GM23248 (cell line): Measurements from ENCODE around the gene PCDHB4.

Source experiments
- EZH2 ChIP-seq: fragments of 200-600 bp; sonication (generic); IDR thresholded peaks from 2 replicates; pipeline ENCODE4 v1.6.1; 2018; ENCODE audit warnings: antibody characterized with exemption, mild to moderate bottlenecking; ENCODE audit not compliant: insufficient read depth, poor library complexity, severe bottlenecking
- EZH2phosphoT487 ChIP-seq: fragments of 200-600 bp; sonication (generic); IDR thresholded peaks from 2 replicates; pipeline ENCODE4 v1.6.1; 2018; ENCODE audit warnings: antibody characterized with exemption, moderate library complexity, mild to moderate bottlenecking, low read depth; ENCODE audit not compliant: insufficient read depth

DNA sequence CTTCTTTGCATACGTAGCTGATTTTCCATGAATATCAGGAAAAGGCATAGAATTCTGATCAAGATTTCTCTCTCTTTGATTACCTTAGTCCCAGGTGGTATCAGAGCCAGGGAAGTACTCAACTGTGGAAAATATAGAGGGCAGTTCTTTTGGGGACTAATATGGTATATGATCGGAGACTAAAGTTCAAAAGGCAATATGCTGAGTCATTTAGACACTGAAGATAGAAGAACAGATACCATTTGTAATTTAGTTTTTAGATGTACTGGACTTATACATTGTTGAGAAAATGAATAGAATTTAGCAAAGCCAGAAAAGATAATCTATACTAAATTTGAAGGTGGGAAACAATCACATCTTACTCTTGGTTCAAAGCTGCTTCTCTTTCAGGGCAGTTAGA is 16.3 kb upstream of the PCDHB4 start:
- TF ChIP-seq EZH2 (no peak), EZH2phosphoT487 (no peak)
